HUES64 (cell line): ENCODE measurements around the gene AGPAT4.

Experiments used
- H3K27ac ChIP-seq: 2 replicates; pipeline ENCODE4 v1.7.0; 2013; ENCODE audit warnings: low read depth, low read length, inconsistent platforms
- H3K27me3 ChIP-seq: 2 replicates; pipeline ENCODE4 v1.6.1; 2013; ENCODE audit warnings: mild to moderate bottlenecking, low read length; ENCODE audit not compliant: insufficient read depth
- H3K36me3 ChIP-seq: 2 replicates; pipeline ENCODE4 v1.6.1; 2013; ENCODE audit warnings: mild to moderate bottlenecking, low read length; ENCODE audit not compliant: insufficient read depth
- H3K4me1 ChIP-seq: 2 replicates; pipeline ENCODE4 v1.6.1; 2013; ENCODE audit warnings: mild to moderate bottlenecking, low read length, moderate library complexity; ENCODE audit not compliant: insufficient read depth
- H3K4me3 ChIP-seq: 2 replicates; pipeline ENCODE4 v1.5.1; 2013; ENCODE audit warnings: mild to moderate bottlenecking, low read length, moderate library complexity
- H3K9ac ChIP-seq: 2 replicates; pipeline ENCODE4 v1.6.1; 2013; ENCODE audit warnings: mild to moderate bottlenecking, low read depth, low read length
- H3K9me3 ChIP-seq: 2 replicates; pipeline ENCODE4 v1.6.1; 2013; ENCODE audit warnings: low read depth, low read length; ENCODE audit not compliant: insufficient read depth
- WGBS: fragments of 150-250, 120-280 bp; methylation state at CpG from one replicate; pipeline ENCODE4 v1.1.7; 2013; ENCODE audit warnings: missing lambda C conversion rate; 5-methylcytosine and 5-hydroxymethylcytosine counted together

AGPAT4 gene

DNA sequence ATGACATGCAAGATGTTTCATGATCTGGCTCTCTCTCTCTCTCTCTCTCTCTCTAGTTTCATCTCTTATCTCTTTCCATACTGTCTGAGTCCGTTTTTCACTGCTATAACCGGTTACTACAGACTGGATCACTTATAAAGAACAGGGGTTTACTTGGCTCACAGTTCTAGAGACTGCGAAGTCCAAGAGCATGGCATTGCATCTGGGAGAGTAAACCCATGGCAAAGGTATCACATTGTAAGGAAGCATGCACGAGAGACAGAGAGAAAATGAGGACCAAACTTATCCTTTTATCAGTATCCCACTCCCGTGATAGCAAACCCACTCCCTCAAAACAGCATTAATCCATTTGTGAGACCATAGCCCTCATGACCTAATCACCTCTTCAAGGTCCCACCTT, 7.2 kb upstream of the AGPAT4 start:
- Histone ChIP-seq H3K9ac (no peak overlapping the region), H3K4me1 (no peaks in the 10 kb centered on the region), H3K4me3 (no peak overlapping the region), H3K36me3 (no peaks in the 10 kb centered on the region), H3K27ac (no peak overlapping the region), H3K27me3 (no peaks in the 10 kb centered on the region), H3K9me3 (peaks cover 6% of the 10 kb centered on the region; the same call in 1 of the 2 replicates)
- 90% methylated on average over 5 of the region's 5 CpGs for WGBS

DNA sequence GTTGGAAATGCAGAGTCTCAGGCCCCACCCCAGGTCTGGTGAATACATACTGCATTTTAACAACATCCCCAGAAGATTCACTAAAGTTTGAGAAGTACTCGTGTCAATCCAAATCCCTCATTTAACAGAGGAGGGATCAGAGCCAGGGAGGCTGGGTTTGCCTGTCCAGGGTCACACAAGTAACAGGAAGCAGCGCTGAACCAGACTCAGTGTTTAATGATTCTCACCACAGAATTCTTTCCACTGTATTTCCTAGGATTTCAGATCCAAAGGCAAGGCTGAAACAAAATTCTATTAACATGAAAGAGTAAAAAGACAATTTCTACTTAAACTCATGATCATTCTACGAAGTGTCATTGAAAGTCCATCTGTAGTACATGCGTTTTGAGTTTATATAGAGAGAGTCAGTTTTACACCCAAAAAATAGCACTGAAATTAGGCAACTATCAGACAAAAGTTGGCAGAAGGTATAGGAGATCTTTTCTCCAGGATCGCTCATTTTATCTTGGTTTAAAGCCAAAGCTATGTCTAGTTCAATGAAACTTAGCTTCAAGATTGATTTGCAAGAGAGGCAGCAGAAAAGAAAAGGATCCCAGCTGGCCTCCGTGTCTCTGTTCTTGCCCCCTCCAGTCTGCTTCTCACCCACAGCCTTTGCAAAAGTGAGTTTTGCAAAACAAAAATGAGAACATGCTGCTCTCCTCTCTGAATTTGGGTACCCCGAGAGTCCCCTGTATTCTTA, 6.0 kb upstream of the AGPAT4 start:
- peaks cover 6% of the 10 kb centered on the region; the same call in 1 of the 2 replicates for H3K9me3 ChIP-seq
- no peaks in the 10 kb centered on the region for H3K27me3 ChIP-seq
- peaks cover 3% of the 10 kb centered on the region for H3K4me1 ChIP-seq
- no peak overlapping the region for H3K27ac ChIP-seq
- H3K4me3 ChIP-seq: no peak overlapping the region
- 95% methylated on average over 7 of the region's 7 CpGs for whole genome bisulfite sequencing
- H3K36me3 ChIP-seq: no peaks in the 10 kb centered on the region
- H3K9ac ChIP-seq: no peak overlapping the region

- no peak overlapping the region for H3K27ac ChIP-seq
- no peak overlapping the region for H3K9ac ChIP-seq
- 100% methylated on average over 1 of the region's 4 CpGs for WGBS
- no peaks in the 10 kb centered on the region for H3K27me3 ChIP-seq
- no peaks in the 10 kb centered on the region for H3K36me3 ChIP-seq
- peaks cover 6% of the 10 kb centered on the region; the same call in 1 of the 2 replicates for H3K9me3 ChIP-seq
- no peak overlapping the region for H3K4me3 ChIP-seq
- peaks cover 18% of the 10 kb centered on the region for H3K4me1 ChIP-seq
These were observed 2.8 kb upstream of the AGPAT4 start for GRCh38 chr6:161276605-161277155.

DNA sequence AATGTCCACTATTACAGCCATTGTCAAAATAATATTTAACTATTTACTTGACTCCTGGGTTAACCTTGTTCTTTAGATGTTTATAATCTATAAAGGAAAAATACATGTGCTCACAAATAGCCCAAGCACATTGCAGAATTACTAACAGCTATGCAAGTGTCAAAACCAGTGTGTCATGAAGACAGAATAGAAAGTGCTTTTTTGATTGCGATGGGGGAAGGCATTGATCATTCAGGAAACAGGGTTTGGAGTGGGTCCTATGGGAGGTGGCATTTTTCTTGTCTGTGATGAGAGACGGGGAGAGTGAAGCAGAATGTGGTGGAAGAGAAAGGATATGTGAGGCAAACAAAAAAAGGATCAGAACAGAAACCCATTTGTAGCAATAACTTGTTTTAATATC, 1.0 kb upstream of the AGPAT4 start:
- no peak overlapping the region for H3K4me3 ChIP-seq
- no peaks in the 10 kb centered on the region for H3K27me3 ChIP-seq
- no peak overlapping the region for H3K9ac ChIP-seq
- H3K9me3 ChIP-seq: no peaks in the 10 kb centered on the region
- H3K36me3 ChIP-seq: no peaks in the 10 kb centered on the region
- 95% methylated on average over 2 of the region's 2 CpGs for WGBS
- peaks cover 27% of the 10 kb centered on the region for H3K4me1 ChIP-seq
- H3K27ac ChIP-seq: no peak overlapping the region

DNA sequence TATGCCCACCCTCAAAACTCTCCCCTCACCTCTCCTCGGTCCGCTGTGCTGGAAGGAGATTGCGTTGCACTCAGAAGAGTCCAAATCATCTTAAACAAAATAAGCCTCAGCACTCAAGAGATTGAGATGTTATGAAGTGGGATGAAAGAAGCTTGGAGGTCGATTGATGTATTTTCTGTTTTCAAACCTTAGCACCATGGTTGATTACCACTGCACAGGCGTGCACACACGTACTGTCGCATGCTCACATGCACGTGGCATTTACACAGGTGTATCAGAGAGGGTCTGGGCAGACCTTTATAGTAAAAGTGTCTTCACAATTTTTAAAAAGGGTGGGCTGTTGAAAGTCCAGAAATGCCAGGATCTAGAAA, 612 bp upstream of the AGPAT4 start:
- Histone ChIP-seq H3K4me3 (peak overlapping the region; percentile 88), H3K9ac (peak overlapping the region; percentile 96), H3K36me3 (0 out of 2 replicates have a peak, but pooled peaks cover 3% of the 10 kb centered on the region), H3K27ac (peak overlapping the region; percentile 90), H3K9me3 (no peaks in the 10 kb centered on the region), H3K4me1 (peaks cover 27% of the 10 kb centered on the region), H3K27me3 (no peaks in the 10 kb centered on the region)
- WGBS: 49% methylated on average over 7 of the region's 8 CpGs

DNA sequence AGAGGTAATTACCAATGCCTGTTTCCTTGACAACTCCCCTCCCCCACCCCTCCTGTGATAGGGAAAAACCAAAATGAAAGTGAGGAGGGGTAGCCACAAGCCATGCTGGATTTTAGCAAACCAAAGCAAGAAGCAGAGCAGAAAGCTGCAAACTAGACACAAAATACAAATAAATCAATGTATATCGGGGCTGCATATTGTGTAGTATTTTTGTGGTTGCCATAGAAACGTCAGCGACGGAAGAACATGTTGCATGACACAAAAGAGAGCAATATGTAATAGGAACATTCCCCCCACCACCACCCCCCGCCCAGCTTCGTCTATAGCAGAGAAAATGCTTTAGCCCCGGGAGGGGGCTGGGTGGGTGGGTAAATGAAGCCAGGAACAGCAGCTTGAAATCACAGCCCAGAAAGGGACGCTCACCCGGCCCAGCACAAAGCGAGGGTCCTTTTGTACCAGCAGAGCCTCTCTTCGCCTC, 548 bp downstream of the AGPAT4 start:
- Histone ChIP-seq H3K9ac (peak overlapping the region; percentile 96), H3K4me1 (peaks cover 36% of the 10 kb centered on the region), H3K4me3 (peak overlapping the region; percentile 88), H3K36me3 (0 out of 2 replicates have a peak, but pooled peaks cover 3% of the 10 kb centered on the region), H3K27ac (peak overlapping the region; percentile 90), H3K27me3 (no peaks in the 10 kb centered on the region), H3K9me3 (no peaks in the 10 kb centered on the region)
- 5% methylated on average over 5 of the region's 11 CpGs for WGBS

DNA sequence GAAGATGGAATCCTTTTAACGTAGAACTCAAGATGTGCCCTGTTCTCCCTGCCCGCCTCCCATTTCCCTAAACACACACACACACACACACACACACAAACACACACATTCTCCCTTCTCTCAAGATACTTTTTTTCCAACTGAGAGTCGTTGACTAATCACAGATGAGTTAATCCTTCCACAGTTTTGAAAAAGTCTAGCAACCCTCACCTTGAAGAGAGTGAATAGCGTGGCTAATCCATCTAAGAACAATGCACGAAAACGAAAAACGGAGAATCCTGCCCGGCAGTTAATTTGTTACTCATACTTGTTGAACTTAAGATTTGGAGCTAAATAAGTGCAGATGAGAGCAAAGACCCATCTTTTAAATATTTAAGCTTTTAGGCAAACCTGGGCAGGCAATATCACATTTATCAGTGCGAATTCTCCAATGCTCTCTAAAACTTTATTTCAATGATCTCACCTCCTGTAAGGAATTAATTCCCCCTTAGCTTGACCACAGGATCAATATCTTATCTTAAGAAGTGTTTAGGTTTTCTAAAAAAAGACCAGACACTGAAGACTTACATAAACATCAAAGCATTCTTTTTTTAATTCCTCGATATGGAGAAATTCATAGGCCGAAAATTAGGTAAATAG, 1.1 kb downstream of the AGPAT4 start:
- Histone ChIP-seq H3K27me3 (no peaks in the 10 kb centered on the region), H3K9me3 (no peaks in the 10 kb centered on the region), H3K36me3 (0 out of 2 replicates have a peak, but pooled peaks cover 3% of the 10 kb centered on the region), H3K4me1 (peaks cover 36% of the 10 kb centered on the region), H3K27ac (peak overlapping the region; percentile 90), H3K9ac (peak overlapping the region; percentile 96), H3K4me3 (peak overlapping the region; percentile 88)
- 5% methylated on average over 9 of the region's 11 CpGs for WGBS

DNA sequence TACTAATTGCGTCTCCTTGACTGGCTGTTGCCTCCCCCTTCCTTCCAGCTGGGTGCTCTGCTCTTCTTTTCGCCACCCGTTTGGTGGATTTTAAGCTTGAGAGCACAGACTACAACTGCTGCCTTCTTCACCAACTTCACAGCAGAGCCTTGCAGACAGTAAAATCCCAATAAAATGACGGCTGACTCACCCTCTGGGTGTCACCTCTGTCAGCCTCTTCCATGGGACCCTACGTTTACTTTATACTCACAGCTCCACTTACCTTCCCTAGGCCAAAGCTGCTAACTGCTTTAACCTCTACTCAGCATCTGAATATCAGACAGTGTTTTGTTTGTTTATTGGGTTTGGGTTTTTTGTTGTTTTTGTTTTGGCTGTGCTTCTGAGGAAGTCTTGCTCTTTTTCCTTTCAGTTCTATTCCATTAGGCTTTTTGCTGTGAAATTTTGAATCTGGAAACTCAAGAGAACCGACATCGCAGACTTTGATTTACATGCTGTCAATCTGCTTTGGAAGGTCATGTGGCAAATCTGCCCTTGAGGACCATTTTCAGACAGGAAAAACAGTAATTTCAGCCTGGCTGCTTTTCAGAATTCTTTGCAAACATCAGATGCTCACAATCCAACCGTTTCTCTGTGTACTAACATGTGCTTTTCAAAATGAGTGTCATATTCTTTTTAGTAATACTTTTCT, 2.4 kb downstream of the AGPAT4 start:
- no peak overlapping the region for H3K9ac ChIP-seq
- no peaks in the 10 kb centered on the region for H3K27me3 ChIP-seq
- H3K27ac ChIP-seq: no peak overlapping the region
- H3K4me3 ChIP-seq: no peak overlapping the region
- no peaks in the 10 kb centered on the region for H3K9me3 ChIP-seq
- H3K36me3 ChIP-seq: peaks cover 9% of the 10 kb centered on the region; the same call in 1 of the 2 replicates
- 60% methylated on average over 8 of the region's 8 CpGs for WGBS
- peaks cover 38% of the 10 kb centered on the region for H3K4me1 ChIP-seq

DNA sequence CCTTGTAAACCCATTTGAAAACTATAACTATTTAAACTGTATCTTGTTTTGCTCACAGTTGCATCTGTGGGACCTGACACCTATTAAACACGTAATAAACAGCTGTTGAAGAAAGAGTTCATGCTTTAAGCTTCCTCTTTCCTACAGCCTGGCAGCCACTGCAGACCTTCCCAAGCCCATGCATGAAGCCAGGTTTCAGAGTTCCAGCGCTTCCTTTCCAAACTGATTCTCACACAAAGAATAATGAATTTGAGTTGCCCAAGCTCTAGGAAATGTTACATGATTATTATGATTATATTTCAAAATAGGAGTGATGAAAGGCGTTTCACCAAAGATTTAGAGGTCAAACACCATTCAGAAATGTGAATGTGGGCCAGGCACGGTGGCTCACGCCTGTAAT, 3.7 kb downstream of the AGPAT4 start:
- H3K27me3 ChIP-seq: no peaks in the 10 kb centered on the region
- H3K4me3 ChIP-seq: no peak overlapping the region
- H3K9me3 ChIP-seq: no peaks in the 10 kb centered on the region
- WGBS: 95% methylated on average over 5 of the region's 5 CpGs
- peaks cover 17% of the 10 kb centered on the region; the same call in 1 of the 2 replicates for H3K36me3 ChIP-seq
- no peak overlapping the region for H3K27ac ChIP-seq
- H3K9ac ChIP-seq: no peak overlapping the region
- H3K4me1 ChIP-seq: peaks cover 42% of the 10 kb centered on the region

- H3K4me1 ChIP-seq: peaks cover 34% of the 10 kb centered on the region
- no peaks in the 10 kb centered on the region for H3K9me3 ChIP-seq
- no peak overlapping the region for H3K9ac ChIP-seq
- 88% methylated on average over 6 of the region's 6 CpGs for WGBS
- no peak overlapping the region for H3K27ac ChIP-seq
- no peak overlapping the region for H3K4me3 ChIP-seq
- H3K27me3 ChIP-seq: no peaks in the 10 kb centered on the region
- peaks cover 19% of the 10 kb centered on the region; the same call in 1 of the 2 replicates for H3K36me3 ChIP-seq
These were observed 4.6 kb downstream of the AGPAT4 start for GRCh38 chr6:161269310-161269709.
